ENCODE results near the gene ZC3H6. TPM values are rescaled to one million over a fixed set of nuclear protein-coding genes. Genes with fewer than 3 reads are reported as not detected.

ZC3H6 gene
- total RNA-seq, 1 donor from 2014 or later, result 21.7 TPM

DNA sequence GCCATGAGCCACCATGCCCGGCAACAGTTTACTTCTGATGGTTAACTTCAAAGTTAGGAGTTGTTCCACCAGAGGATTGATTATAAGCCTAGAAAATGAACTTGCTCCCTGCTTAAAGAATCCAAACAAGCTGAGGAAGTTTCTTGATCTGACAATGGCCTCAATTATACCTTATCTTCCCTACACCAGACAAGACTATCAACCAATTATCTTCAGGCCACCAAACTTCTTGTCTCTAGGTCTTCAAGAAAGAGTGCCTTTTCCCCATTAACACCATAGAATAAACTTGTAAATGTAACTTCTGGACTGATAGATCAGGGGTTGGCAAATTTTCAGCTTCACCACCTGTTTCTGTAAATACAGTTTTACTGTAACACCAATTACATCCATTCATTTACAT is 35.5 kb upstream of the ZC3H6 start:
- DNase-seq (ENCODE audit: low spot score), result no peak
- Mint-ChIP-seq H3K27me3 (ENCODE audit: insufficient read depth, low read depth) (no peaks in the 10 kb centered on the region), H3K36me3 (peaks cover 10% of the 10 kb centered on the region), H3K27ac (no peak overlapping the region), H3K9me3 (no peaks in the 10 kb centered on the region), H3K4me1 (no peaks in the 10 kb centered on the region), H3K4me3 (no peak overlapping the region)
- no peaks in the 10 kb centered on the region for H3K4me1 ChIP-seq
- H3K9me3 ChIP-seq (ENCODE audit: low read depth), result no peaks in the 10 kb centered on the region
- H3K4me2 ChIP-seq, result no peak overlapping the region
- H3F3A ChIP-seq (ENCODE audit: low read depth), result no peaks in the 10 kb centered on the region
- H3K79me2 ChIP-seq (ENCODE audit: low read depth), result no peaks in the 10 kb centered on the region
- no peak overlapping the region for H3K27ac ChIP-seq
- TF ChIP-seq, protein P1, sequence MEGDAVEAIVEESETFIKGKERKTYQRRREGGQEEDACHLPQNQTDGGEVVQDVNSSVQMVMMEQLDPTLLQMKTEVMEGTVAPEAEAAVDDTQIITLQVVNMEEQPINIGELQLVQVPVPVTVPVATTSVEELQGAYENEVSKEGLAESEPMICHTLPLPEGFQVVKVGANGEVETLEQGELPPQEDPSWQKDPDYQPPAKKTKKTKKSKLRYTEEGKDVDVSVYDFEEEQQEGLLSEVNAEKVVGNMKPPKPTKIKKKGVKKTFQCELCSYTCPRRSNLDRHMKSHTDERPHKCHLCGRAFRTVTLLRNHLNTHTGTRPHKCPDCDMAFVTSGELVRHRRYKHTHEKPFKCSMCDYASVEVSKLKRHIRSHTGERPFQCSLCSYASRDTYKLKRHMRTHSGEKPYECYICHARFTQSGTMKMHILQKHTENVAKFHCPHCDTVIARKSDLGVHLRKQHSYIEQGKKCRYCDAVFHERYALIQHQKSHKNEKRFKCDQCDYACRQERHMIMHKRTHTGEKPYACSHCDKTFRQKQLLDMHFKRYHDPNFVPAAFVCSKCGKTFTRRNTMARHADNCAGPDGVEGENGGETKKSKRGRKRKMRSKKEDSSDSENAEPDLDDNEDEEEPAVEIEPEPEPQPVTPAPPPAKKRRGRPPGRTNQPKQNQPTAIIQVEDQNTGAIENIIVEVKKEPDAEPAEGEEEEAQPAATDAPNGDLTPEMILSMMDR (IDR thresholded peaks at IDR 0.05), result no peak
- no peak for TF ChIP-seq EZH2phosphoT487 (IDR thresholded peaks at IDR 0.05)
- no peak for TF ChIP-seq EZH2 (IDR thresholded peaks at IDR 0.05)
- H2AFZ ChIP-seq (replicated peaks), result no peak overlapping the region
- H4K20me1 ChIP-seq (ENCODE audit: low read depth), result peaks cover 6% of the 10 kb centered on the region
- no peaks in the 10 kb centered on the region for H3K27me3 ChIP-seq
- no peak overlapping the region for H3K9ac ChIP-seq
- no peaks in the 10 kb centered on the region for H3K36me3 ChIP-seq
- H3K4me3 ChIP-seq, result no peak overlapping the region

DNA sequence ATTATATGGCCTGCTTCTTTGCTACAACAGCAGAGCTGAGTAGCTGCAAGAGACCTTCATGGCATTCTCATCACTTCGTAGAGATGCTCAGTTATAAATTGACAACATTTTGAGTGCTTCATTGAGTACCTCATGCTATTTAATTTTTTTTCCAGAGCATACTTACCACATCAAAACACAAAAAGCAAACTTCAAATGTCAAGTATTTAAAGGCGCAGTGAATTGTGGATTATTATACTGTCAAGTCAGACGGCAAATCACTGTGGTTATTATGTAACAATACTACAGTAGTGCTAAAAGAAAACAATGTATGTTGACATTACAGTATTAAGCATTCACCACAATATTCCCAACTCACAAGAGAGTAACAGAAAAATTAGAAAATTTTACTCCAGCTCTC is 33.0 kb upstream of the ZC3H6 start:
- H3K27me3 ChIP-seq, result no peaks in the 10 kb centered on the region
- H3K9ac ChIP-seq, result no peak overlapping the region
- no peak overlapping the region for H3K4me2 ChIP-seq
- H2AFZ ChIP-seq (replicated peaks), result no peak overlapping the region
- no peaks in the 10 kb centered on the region for H3K79me2 ChIP-seq (ENCODE audit: low read depth)
- H4K20me1 ChIP-seq (ENCODE audit: low read depth), result peaks cover 6% of the 10 kb centered on the region
- H3F3A ChIP-seq (ENCODE audit: low read depth), result no peaks in the 10 kb centered on the region
- Mint-ChIP-seq H3K36me3 (peaks cover 28% of the 10 kb centered on the region), H3K27me3 (ENCODE audit: insufficient read depth, low read depth) (no peaks in the 10 kb centered on the region), H3K4me3 (no peak overlapping the region), H3K9me3 (peaks cover 2% of the 10 kb centered on the region), H3K27ac (no peak overlapping the region), H3K4me1 (no peaks in the 10 kb centered on the region)
- no peak for DNase-seq (ENCODE audit: low spot score)
- no peaks in the 10 kb centered on the region for H3K36me3 ChIP-seq
- no peak overlapping the region for H3K4me3 ChIP-seq
- TF ChIP-seq, protein P1 (IDR thresholded peaks at IDR 0.05), result no peak
- no peaks in the 10 kb centered on the region for H3K9me3 ChIP-seq (ENCODE audit: low read depth)
- H3K4me1 ChIP-seq, result no peaks in the 10 kb centered on the region
- no peak overlapping the region for H3K27ac ChIP-seq

DNA sequence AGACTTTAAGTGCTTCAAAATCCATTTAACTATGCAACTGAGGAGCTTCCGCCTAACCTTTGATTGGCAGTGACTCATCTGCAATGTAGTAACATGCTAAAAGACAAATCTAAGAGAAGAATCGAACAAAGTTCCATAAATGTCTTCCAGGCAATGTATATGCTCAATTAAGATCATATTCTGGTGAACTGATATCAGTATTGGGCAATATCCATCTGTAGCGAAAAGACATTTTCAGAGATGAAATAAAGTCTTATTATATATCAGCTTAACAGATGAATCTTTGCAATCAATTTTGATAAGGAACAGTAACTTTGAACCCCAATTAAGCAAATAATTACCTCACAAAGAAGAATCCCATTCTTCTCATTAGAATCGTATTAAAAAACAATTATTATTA is 32.2 kb upstream of the ZC3H6 start:
- H3K36me3 Mint-ChIP-seq, result peaks cover 31% of the 10 kb centered on the region

More for the DNA sequence above, 32.2 kb upstream of the ZC3H6 start:
- H3K27me3 ChIP-seq, result no peaks in the 10 kb centered on the region
- no peak overlapping the region for H3K9ac ChIP-seq
- no peaks in the 10 kb centered on the region for H3K79me2 ChIP-seq (ENCODE audit: low read depth)
- H3K9me3 ChIP-seq (ENCODE audit: low read depth), result no peaks in the 10 kb centered on the region
- Mint-ChIP-seq H3K4me3 (no peak overlapping the region), H3K27ac (no peak overlapping the region), H3K9me3 (peaks cover 2% of the 10 kb centered on the region), H3K27me3 (ENCODE audit: insufficient read depth, low read depth) (no peaks in the 10 kb centered on the region), H3K4me1 (no peaks in the 10 kb centered on the region)
- H4K20me1 ChIP-seq (ENCODE audit: low read depth), result peaks cover 6% of the 10 kb centered on the region
- TF ChIP-seq, protein P1 (IDR thresholded peaks at IDR 0.05), result no peak
- no peak for TF ChIP-seq EZH2phosphoT487 (IDR thresholded peaks at IDR 0.05)
- no peak for TF ChIP-seq EZH2 (IDR thresholded peaks at IDR 0.05)
- H3K4me3 ChIP-seq, result no peak overlapping the region
- no peak for DNase-seq (ENCODE audit: low spot score)
- no peak overlapping the region for H2AFZ ChIP-seq (replicated peaks)
- no peaks in the 10 kb centered on the region for H3K36me3 ChIP-seq
- H3K4me1 ChIP-seq, result no peaks in the 10 kb centered on the region
- no peak overlapping the region for H3K4me2 ChIP-seq
- H3F3A ChIP-seq (ENCODE audit: low read depth), result no peaks in the 10 kb centered on the region
- H3K27ac ChIP-seq, result no peak overlapping the region
